Amniotic stem cell (primary cell): ENCODE data around the gene RGS6.
"Not testable (repeated sequence)": the region's sequence is repeated elsewhere in the genome, so short reads cannot be mapped to it uniquely, and the experiment has no call there.

Experiments used
- DNase-seq: peaks from one replicate; lab custom pipeline; 2025; lab: John Stamatoyannopoulos, UW

Gene RGS6

DNA sequence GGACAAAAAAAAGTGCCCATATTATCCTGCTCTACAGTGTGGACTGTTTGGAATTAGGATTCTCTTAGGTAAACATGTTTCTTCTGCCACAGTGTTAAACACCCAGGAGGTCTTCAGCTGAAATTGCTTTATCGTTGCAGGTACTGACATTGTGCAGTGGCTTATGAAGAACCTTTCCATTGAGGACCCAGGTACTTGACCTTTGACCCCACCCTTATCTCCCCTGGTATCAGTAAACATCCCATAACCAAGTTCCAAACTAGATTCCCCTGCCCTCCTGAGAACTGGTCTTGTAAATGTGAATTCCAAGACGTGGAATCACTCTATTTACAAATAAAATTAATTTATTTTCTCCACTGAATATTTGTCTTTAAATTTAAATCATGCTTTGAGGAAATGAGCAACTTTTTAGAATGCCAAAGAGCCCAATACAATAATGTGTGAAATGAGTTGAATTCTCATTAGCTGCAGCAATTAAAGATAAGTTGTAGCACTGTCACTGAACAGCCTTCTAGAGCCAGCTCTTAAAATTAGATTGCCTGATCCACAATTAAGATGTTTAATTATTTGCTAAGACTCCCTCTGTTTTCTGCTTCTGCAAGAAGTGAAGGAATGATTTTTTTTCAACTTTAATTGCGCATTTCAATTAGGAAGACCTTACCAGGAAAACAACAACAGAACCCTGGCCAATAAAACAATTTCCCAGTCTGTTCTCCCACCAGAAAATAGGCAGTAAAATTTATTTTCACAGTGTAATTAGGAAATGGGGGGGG lies 522.3 kb downstream of the RGS6 start:
- no peak for DNase-seq

DNA sequence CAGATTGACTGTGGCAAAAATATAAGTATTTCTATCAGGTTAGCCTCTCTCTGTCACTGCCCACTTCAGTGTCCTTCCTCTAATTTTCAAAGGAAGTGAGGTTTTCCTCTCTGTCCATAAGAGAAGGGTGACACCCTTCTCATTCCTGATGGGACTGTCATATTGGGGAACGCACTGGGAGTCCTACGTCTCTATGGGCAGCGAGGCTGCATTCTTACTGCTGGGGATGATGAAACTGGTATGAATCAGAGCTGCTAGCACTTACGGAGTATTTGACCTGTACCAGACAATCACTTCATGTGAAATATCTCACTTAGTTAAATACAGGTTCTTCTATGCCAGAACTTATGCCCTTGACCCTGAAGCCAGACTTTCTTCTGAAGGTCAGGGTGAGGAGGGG lies 525.4 kb downstream of the RGS6 start:
- no peak for DNase-seq

DNA sequence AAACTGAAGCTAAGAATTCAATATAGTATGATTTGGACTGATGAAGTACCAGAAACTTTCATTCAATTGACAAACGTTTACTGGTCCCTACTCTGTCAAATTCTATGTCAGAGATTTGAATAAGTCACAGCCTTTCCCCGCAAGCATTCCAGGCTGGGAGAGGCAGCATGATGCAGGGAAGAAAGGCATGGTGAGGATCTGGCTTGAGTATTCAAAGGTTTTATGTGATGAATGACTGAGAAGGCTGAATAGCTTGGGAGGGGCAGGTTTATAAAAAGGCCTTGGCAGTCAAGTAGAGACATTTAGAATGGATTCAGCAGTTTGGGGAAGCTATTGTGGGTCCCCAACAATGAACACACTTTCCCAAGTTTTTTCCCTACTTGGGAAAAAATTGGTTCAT lies 529.8 kb downstream of the RGS6 start:
- no peak for DNase-seq

DNA sequence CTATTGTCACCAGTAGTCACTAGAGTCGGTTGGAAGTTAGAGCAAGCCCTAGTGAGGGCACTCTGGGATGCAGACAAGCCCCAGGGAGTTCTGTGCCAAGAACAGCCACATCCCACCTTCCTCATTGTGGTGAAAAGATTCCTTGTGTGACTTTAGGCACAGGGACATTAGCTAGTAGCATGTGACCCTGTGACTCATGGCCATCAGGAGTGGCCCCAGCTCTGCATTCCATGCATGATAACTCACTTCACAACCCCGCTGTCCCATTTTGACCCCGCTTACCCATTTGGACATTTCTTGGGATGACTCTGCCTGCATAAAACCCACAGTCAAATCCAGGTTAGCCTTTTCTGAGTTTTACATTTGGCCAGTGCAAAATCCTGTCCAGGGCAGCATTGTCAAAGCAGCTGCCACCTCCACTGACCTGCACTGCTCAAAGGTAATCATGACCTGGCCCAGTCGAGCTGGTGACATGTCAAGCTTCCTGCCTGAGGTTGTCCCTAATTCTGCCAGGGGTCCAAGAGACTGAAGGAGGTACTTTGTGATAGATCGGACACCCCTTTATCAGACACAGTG lies 531.1 kb downstream of the RGS6 start:
- no peak for DNase-seq

DNA sequence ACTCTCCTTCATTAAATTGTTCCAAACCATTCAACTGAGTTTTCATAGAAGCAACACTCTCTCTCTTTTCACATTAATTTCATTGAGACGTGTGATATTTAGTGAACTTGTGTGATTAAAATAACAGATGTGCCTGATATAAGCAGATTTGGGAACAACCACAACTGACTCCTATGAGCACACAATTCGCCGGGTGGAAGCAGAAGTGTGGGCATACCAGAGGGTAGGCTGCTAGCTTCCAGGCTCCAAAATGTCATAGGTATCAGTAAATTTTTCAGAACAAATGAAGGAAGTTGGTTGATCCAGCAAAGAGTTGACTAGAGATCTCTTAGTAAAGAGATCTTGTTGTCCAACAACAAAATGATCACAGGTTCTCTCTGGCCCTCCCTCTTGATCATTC lies 532.0 kb downstream of the RGS6 start:
- DNase-seq, result no peak

DNA sequence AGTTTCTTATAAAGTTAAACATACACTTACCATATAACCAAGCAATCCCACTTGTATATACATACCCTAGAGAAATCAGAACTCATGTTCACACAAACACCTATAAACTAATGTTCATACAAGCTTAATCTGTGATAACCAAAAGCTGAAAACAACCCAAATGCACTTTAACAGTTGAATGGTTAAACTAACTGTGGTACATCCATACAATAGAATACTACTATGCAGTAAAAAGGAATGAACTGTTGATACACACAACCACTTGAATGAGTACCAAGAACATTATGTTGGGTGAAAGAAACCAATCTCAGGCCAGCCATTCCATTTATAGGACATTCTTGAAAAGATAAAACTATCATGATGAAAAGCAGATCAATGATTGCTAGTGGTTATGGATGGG lies 534.1 kb downstream of the RGS6 start:
- no peak for DNase-seq

DNA sequence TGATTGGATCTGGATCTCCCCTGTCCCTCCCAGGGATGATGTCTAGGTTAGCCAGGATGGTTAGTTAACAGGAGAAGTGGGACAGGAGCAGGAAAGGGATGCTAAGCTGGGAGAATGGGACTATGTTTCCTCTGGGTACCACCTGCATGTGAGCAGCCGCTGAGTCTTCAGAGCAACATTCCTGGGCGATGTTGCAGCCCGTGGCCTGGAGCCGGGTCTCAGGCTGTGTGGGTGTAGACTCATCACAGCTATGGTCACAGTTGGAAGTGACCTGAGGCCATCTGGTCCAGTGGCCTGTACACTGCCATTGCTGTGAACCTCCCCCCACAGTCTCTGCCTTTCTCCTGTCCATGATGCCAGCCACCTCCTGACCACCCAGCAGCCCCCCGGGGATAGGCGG lies 539.1 kb downstream of the RGS6 start:
- no peak for DNase-seq

DNA sequence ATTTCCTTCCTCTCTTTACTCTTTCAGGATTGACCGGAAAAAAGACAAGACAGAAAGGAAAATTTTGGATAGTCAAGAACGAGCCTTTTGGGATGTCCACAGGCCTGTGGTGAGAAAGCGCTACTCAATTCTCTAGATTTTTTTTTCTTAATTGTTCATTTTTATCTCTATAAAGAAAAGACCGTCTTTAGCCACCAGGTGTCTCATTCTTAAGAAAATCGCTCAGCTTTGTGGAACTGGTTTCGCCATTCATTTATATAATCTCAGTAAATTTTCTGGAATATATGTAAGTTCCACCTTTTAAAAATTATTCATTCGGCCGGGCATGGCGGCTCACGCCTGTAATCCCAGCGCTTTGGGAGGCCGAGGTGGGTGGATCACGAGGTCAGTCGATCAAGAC lies 540.6 kb downstream of the RGS6 start:
- no peak for DNase-seq

DNA sequence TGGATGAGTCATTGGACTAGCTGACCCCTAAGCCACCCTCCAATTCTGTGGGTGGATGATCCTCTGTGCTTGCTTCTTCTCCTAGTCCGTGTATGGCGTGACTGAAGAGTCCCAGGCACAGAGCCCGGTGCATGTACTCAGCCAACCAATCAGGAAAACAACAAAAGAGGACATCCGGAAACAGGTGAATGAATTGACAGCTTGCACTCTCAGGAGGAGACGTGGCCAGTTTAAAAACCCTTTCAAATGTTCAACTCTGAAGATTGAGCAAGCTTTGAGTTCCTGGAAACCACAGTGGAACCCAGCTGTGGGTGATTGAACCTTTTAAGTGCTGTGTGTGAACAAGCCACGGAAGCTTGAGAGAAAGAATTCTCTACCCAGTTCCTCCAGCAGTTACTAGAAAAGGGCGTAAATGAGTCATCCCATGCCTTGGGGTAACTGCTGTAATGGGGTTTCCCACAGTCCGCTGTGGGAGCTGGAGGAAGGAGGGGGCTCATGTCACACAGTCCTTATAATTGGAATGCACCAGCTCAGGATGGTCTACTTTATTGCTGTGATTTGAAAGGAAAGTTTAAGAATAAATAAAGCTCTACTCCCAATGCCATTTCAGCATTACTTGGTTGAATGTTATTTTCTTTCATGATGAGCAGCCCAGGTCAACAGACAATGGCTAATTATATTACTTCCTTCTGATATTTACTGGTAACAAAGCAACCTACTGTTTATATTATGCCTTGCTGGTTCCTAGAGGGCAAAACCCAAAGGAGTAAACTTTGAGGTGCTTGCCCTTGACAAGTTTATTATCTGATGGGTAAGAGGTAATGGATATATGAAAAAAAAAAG lies 544.6 kb downstream of the RGS6 start:
- no peak for DNase-seq

DNA sequence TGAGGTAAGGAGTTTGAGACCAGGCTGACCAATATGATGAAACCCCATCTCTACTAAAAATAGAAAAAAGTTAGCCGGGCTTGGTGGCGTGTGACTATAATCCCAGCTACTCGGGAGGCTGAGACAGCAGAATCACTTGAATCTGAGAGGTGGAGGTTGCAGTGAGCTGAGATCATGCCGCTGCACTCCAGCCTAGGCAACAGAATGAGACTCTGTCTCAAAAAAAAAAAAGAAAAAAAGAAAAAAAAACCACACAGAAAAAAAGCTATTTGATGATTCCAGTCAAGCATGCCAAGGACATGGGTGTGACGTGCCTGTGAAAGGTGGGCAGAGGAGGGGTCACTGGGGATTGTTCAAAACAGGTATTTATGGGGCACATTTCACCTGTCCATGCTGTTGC lies 545.3 kb downstream of the RGS6 start:
- DNase-seq, result not testable (repeated sequence)

DNA sequence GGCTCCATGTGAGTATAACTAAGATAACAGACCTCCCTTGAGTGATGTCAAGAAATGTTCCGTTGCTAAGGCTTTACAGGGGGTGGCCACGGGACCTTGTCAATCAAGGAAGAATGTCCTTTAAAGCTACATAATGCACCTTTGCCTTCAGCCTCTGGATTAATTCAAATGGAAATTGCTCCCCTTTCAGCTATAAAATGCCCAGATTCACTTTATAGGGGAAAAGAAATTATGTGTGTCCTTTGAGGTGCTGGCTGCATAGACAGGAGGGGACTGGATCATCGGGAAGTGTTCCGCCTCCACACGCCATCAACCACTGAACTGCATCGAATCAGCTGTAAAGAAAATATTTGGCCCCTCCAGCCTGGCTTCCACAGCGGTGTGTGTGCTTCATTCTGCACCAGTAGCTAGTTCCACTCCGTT lies 546.3 kb downstream of the RGS6 start:
- no peak for DNase-seq

DNA sequence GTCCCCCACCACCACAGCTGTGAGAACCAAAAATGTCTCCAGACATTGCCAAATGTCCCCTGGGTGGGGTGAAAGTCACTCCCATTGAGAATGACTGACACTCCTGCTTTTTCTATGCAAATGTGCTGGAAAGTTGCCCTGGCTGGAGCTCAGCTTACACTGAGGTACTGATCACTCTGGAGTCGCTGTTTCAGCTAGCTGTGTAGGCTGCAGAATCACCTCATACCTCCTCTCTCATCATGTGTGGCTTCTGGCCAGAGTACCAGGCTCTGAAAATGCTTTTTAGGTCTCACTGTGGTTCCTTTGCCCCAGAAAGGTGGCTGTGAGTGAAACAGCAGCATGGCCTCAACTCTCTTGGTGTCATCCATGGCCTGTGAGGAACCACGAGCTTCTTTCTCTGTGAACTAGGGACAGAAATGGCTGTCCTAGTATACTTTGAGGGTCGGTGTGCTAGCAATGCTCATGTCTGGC lies 547.3 kb downstream of the RGS6 start:
- DNase-seq, result no peak

DNA sequence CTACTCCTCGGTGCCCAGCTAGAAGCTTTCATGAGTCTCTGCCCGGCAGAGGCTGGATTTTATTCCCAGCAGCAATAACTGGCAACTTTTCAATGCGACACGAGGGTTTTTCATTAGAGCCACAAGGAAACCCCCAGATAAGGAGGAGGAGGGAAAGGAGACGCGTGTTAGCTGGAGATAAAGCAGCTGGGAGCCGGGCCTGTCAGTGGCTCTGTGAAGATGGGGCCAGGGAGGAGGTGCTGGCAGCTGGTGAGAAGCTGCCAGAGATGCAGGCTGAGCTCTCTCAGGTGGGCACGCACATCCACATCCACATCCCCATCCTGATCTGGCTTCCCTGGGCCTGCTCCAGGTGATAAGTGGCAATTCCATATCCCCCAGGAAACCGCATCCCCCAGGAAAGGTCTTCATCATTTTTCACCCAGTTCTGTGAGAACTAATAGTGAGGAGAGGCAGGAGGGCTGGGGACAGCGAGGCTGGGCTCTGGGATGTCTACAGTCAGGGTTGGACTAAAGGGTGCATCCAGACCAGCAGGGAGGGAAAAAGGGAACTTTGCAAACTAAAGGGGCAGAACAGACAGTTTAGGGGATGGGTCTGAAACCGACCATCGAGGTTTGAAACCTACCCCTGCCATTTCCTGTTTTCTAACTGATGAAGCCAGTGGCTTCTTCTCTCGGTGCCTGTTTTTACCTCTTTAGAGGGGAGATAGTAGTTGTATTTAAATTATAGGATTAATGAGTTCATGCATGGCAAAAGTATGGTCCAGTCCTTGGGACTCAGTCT lies 548.4 kb downstream of the RGS6 start:
- no peak for DNase-seq

DNA sequence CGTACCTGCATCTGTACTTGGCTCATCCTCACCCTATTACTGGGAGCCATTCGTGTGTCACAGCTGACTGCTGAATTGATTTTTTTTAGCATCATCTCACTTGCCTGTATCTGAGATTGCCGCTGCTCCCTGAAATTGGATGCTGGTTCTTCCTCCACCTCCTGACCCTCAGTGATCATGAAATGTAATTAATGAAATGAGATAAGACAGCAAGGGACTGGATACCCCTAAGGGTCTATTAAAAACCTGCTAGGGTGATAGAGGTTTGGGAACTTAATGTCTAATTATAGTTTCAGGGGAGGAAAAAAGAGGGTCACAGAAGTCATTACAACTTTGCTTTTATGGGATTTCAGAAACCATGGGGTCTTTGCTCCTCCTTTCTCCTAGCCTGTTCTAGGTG lies 551.1 kb downstream of the RGS6 start:
- no peak for DNase-seq

DNA sequence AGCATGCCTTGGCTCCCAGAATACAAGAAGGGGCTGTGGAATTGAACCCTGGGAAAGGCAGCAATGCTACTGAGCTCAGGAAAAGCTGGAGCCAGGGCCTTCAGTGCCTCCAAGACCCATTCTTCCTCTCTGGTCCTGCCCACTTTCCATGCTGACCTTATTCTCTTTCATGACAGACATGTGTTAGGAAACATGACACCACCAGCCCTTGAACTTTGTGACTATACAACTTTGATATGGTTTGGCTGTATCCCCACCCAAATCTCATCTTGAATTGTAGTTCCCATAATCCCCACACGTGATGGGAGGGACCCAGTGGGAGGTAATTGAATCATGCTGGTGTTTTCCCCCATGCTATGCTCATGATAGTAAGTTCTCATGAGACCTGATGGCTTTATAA lies 553.5 kb downstream of the RGS6 start:
- no peak for DNase-seq

DNA sequence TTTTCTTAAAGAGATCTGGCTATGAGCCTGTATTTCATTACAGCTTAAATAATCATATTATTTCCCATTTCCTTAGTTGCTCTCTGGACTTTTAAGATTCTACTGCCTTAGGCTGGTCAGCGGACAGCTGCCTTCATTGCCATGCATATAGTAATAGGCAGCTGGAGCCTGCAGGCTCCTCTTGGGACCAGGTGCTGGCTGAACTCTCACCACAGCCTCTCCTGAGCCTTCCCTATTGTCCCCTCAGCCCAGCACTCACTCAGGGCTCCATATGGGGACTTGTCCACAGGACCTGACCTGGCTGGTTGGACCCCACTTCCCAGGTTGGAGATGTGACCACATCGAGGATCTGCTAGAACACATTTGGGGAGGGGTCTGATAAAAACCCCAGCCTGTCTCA lies 556.3 kb downstream of the RGS6 start:
- DNase-seq, result no peak

DNA sequence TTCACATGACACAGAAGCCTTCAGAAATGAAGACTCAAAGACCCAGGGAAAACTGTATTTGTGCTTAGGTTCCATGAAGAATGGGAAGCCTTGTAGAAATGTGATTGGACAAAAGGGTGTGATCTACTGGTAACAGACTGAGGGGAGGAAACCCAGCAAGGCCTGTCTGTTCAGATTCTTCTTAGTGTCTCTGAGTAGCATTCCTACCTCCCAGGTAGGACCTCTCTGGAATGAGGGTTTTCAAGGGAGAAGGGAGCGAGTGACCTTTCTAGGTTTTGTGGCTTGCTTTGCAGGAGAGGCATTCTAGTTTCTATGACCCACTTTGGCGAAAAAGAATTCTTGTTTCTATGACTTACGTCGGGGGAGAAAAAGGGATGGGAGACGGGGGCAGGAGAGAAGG lies 560.0 kb downstream of the RGS6 start:
- no peak for DNase-seq

DNA sequence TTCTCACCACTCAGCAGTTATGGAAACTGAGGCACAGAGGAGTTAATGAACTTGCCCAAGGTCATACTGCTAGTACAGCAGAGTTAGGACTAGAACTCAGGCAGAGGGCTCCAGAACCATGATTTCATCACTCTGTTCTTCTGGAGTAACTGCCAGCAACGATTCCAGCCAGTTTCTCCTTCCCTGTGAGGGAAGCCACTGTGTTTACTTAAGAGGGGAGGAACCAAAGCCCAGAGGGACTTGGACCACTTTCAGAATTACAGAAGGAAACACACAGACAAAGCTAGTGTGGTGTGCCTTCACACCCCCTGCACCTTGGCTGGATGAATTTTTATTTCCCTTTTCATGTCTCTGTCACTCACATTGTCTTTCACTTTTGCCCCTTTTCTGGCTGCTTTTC lies 563.4 kb downstream of the RGS6 start:
- DNase-seq, result no peak

DNA sequence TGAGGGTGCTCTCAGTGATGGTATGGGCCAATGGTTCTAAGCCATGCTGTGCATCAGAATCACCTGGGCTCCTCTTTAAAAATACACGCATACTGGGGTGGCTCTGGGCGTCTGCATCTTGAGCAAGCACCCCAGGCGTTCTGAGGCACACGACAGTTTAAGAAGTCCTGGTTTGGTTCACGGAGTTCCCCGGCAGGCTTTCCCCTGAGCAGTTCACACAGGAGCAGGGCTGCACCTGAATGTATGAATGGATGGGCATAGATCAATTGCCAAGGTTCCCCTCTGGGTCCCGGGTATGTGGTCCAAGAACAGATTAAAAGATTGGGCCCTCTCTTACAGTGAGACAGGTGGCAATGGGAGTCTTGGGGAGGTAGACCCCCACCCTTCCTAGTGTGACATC lies 566.4 kb downstream of the RGS6 start:
- DNase-seq, result no peak

DNA sequence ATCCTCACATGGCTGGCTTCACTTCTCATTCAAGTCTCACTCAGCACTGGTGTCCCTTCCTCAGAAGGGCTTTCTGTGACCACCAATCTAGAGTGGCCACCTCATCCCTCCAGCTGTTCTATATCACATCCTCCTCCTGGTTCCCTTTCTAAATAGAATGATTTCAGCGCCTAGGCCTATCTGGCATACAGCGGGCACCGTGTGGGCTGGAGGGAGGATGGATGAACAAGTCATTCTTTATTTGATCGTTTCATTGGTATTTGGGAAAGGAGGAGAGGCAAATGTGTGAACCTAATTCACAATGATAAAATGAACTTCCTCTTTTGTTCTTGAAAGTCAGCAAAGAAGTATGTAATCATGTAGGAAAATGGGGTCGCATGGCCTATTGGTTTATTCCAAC lies 567.5 kb downstream of the RGS6 start:
- no peak for DNase-seq

DNA sequence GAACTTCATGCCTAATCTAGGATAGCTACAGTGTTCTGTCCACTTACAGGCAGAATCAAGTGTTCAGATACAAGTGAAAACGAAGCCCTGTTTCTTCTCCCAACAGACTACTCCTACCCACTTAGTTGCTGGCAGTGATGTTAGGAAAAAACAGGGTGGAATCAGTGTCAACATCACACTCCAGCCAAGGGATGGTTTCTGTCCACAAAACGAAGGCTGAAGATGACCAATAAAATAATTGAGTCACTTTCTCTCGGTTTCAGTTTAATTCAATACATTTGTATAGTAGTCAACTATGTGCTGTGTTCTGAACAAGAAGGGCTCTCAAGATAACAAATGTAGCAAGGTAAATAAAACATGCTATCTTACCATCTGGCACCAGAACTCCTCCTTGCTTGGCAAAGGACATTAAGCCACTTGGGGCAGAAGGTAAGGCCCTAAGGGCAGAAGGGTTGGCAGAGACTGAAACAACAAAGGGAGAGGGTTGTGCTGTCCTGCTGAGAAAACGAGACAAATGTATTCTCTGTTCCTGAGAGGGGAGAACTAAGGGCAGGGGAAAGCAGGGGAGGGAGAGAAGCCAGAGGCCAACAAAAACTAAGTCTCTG lies 568.1 kb downstream of the RGS6 start:
- no peak for DNase-seq

DNA sequence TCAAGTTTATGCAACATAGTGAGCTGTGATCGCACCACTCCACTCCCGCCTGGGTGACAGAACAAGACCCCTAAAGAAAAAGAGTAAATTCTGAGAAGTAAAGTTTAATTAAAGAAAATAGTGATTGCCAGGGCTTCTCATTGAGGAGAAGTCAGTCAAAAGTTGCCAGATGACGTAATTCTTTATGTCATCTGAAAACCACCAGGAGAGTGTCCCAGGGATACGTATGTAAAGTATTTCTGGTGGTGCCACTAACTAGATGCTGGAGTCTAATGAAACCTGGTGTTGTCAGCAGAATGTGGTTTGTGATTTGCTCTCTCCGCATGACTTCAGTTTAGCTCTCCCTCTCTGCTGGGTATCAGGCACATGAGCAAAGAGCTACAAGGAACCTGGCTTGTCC lies 569.2 kb downstream of the RGS6 start:
- no peak for DNase-seq
